NCI-H146 (cell line): ENCODE data around the gene PDE4D.
"Not testable (repeated sequence)": the region's sequence is repeated elsewhere in the genome, so short reads cannot be mapped to it uniquely, and the experiment has no call there.

Experiments used
- DNase-seq: peaks from one replicate; lab custom pipeline; 2025; lab: John Stamatoyannopoulos, UW

PDE4D gene

DNA sequence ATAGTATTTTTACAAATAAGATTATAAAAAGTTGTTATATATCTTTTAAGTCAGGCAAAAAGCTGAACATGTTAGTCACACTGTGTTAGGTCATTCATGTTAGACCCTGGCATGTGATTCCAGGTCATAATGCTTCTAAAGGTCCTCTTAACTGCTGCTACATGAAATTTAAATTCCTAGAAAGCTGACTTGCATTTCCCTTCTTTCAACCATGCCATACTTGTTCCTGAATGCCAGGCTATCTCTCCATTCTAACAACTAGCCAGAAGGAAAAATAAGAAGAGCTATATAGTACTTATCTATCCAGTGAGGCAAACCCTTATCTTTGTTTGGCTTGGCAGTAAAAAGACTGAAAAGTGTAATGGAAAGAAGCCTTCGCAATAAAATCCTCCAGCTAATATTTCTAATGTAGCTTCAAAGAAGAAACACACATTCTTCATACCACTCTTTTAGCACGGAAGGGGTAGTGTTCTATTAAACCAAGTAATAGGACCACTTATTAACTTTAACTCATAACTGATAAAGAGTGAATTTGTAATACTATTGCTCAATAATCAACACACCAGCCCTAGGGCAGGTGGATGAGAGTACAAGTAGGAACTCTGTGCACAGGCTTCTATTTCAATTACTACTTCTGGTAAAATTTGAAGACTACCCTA, 310.2 kb downstream of the PDE4D start:
- no peak for DNase-seq

DNA sequence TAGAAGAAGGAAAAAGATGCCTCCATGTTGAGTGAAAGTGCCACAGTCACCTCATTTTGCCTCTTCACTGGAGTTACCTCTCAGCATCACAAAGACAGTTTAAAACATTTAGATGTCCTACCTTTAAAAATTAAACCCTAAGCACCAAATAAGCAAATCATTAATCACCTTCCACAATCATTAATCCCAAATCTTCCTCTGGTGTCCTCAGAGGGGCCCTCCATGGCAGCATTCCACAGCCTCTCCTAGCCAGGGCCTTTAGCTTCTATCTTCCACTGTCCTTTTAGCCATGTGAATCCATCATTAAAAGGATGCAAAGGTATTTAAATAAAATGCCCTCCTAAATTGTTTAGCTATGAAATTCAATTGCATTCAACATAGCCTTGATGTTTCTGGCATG, 310.8 kb downstream of the PDE4D start:
- no peak for DNase-seq

- no peak for DNase-seq
Observed at GRCh38 chr5:59579824-59580167, 313.7 kb downstream of the PDE4D start.

GRCh38 chr5:59579101-59579823, 314.3 kb downstream of the PDE4D start:
- peak; percentile 66 for DNase-seq

DNA sequence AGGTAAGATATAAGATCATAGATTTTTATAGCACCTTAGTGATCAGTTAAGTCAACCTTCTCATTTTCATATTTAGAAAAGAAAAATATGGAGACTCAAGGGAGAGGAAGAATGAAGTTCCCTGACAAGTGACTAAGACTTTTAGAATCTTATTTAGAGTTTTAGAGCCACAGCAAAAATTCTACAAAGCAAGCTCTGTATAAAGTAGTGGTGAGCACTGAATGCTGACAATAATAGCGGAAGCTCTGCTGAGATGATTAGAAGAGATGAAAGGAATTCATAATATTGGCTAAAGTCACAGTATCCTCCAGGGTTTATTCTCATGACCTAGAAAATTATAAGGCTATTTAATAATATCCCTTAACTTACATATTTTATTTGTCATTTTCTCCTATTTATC, 316.0 kb downstream of the PDE4D start:
- no peak for DNase-seq

- DNase-seq = no peak
Observed at GRCh38 chr5:59575648-59576445, 317.7 kb downstream of the PDE4D start.

DNA sequence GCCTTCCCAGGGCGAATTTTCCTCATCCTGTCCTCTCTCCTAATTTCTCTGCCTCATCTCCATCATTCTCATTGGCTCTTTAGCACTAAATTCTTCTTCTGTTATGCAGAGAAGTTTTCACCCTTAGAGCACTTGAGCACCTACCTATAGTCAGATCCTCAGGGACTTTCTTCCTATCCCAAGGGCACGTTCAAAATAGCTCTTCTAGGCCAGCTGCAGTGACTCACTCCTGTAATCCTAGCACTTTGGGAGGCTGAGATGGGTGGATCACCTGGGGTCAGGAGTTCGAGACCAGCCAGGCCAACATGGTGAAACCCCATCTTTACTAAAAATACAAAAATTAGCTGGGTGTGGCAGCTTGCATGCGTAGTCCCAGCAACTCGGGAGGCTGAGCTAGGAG, 320.0 kb downstream of the PDE4D start:
- not testable (repeated sequence) for DNase-seq

DNA sequence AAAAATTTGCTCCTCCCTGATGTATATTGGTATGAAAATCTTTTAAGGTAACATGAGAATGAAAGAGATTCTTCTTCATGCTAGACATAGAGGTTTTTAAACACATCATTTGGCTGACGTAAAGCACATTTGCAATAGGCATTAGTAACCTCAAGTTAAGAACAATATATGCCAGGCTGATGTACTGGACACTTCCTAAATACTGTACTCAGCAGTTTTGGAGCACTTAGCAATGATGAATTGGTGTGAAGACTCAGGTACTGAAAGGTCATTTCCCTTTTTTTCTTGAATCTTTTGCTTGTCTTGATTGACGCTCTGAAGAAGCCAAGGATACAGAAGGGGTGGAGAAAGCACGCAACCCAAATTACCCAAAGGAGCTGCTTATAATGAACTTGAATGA, 322.5 kb downstream of the PDE4D start:
- no peak for DNase-seq

GRCh38 chr5:59569608-59570334, 323.8 kb downstream of the PDE4D start:
- DNase-seq = peak; percentile 62

DNA sequence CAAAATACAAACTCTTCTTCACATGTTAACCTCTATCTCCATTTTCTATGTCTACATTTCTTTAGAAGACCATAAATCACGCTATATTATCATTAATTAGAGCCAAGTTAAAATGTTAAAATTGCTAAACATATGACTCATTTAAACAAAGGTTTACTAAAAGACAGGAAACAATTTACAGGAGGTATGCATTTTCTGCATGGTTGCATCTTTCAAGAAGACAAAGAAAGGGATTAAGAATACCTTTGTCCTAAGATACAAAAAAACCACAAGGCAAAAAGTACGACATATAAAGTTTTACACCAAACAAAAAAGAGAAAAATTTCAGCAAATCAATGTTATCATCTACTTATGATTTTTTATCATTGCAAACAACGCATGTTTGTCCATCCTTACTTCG, 324.4 kb downstream of the PDE4D start:
- DNase-seq = peak; percentile 62

GRCh38 chr5:59568161-59568560, 325.4 kb downstream of the PDE4D start:
- no peak for DNase-seq

DNA sequence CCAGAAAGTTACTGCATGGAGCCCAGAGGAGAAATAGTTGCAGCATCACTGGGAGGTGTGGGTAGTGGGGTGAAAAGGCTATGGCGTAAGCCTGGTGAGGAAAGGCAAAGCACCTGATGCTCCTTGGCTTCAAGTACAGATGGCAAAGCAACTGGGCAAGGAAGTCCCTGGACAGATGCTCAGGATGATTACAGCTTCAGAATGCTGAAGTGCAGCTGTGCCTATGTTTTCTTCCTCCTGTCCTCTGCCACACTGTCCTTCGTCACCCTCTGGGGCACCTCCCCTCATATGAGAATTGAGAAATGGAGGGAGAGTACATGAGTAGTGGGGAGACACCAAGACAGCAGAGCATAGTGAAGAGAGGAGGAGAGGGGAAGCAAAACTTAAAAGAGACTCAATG, 328.0 kb downstream of the PDE4D start:
- DNase-seq = no peak

DNA sequence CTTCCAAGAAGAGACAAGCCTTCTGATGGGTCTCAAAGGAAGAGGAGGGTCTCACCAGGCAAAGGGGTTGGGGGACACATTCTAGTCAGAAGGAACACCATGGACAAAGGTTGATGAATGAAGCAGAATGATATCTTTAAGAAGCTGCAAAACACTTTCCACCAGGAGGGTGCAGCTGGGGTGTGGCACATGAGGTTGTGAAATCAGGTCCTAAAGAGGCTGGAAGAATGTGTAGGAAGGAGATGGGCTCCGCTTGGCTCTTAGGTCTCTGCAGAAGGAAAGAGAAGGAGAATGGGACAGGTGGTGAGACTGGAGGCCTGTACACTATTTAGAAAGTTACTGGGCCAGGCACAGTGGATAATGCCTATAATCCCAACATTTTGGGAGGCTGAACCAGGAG, 328.6 kb downstream of the PDE4D start:
- no peak for DNase-seq

DNA sequence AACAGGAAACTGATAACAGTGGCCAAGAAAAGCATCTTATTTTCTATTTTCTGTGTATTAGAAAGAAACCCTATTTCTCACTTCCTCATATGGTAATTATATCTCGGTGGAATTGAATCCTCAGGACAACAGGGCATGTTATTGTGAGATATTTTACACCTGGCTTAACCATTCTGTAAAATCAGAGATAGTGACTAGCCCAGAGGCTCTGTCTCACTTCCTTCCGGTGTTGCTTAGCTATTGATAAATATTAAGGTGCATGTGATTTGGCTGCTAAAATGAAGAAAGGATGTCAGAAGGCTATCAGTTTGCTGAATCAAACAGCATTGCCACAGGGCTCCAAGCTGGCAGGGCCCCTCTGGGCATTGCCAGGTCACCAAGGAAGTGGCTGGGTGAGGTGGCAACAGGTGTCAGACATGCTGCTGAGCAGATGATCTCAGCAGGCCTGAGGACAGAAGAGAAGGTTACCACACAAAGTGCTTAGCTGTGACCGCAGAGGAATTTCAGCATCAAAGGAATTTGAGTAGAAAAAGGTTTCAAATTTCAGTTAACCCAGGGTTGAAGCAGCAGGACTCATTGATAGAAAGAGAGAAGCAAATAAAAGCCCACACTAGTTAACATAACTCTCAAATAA, 330.7 kb downstream of the PDE4D start:
- DNase-seq = peak; percentile 94

GRCh38 chr5:59560553-59560952, 333.0 kb downstream of the PDE4D start:
- peak; percentile 91 for DNase-seq

DNA sequence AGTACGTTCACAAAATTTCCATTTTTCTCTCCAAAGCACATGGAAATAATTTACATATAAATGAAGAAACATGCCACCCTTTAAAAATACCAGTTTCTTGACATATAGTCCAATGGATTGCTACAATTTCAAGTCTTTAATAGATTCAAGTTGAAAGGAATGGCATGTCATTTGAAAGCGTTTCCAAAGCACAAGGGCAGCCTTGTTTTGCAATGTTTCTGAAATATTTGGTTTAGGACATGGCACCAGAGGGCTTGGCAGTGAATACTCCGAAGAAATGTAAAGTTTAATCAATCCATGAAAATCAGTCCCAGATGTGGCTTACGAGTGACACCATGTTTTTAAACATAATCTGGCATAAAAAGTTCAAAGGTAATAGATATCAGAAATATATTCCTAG, 333.7 kb downstream of the PDE4D start:
- DNase-seq = no peak

DNA sequence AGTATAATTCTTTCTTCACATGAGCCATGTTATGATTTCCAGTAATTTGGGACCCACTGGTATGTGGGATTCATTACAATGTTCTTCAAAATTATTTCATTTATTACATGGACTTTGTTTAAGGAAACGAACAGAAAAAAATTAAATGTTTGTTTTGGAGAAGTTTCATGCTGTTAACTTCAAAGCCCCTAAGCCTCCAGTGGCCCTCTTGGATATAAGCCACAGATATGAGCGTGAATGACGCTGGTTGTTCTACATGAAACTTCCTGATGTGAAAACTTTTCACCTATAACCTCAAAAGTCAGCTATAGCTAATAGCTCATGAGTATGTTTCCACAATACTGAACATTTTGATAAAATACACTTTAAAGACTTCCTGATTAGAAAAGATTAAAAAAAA, 334.2 kb downstream of the PDE4D start:
- DNase-seq = no peak

DNA sequence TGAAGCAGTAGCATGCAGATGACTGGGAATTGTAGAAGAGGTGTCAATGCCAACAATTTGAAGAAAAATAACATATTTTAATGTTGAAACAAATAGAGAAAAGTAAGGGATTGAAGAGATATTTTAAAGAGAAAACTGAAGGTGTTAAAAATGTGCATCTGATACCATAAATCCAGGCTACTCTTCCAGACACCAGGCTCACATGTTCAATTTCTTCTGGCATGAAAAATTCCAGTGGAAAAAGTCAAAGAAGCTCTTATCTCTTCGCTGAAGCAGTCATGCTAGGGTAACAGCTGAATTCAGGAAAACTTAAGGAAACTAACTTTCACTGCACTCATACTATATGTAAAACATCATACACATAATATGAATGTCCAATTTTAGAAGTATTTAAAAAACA, 335.0 kb downstream of the PDE4D start:
- DNase-seq = no peak

DNA sequence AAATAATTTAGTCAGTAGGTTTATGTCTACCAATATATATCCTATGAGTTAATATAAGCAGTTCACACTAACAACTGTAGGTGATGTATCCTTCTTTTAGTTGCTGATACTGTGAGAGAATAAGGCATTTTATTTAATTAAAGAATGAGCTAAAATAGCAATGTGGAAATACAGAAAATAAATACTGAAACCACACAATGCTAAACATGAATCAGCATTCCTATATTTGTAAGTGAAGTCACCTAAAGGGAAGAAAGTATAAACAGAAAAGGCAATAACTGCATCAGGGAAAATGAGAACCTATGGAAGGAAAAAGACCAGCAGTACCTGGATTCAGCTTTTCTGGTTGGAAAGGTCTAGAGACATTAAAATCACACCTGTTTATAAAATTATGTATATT, 336.0 kb downstream of the PDE4D start:
- DNase-seq = no peak

DNA sequence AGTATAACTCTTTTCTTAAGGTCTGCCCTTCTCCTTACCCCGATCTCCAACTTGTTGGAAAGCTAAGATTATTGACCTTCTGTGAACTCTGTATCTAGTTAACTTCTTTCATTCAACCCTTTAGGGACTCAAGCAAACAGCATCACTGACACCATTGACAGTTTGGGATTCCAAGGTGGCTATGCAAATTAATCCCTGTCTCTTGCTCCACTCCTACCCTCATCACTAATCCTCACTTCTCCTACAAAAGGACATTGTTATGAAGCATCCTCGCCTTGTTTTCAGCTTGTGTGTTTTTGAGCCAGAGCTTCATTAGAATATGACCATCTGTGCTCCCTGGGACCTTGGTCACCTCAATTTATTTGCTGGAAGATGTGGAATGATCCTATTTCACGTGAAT, 337.9 kb downstream of the PDE4D start:
- no peak for DNase-seq

- DNase-seq = no peak
Observed at GRCh38 chr5:59554501-59554900, 339.0 kb downstream of the PDE4D start.

GRCh38 chr5:59553992-59554391, 339.5 kb downstream of the PDE4D start:
- no peak for DNase-seq
